Smooth muscle cell (in vitro differentiated cells): ENCODE measurements around the gene PODNL1. TPM values are rescaled to one million over a fixed set of nuclear protein-coding genes. Genes with fewer than 3 reads are reported as not detected.

Source experiments
- DNase-seq: peaks from one replicate; lab custom pipeline; 2025; ENCODE audit not compliant: unreplicated experiment; lab: John Stamatoyannopoulos, UW
- H2AFZ ChIP-seq: fragments of 200-600 bp; sonication (generic); 2 replicates; pipeline ENCODE4 v1.6.0; 2016; ENCODE audit warnings: antibody characterized with exemption, low read depth, mild to moderate bottlenecking
- H3F3A ChIP-seq: fragments of 200-600 bp; sonication (generic); 2 replicates; pipeline ENCODE4 v1.6.0; 2017; ENCODE audit warnings: antibody characterized with exemption, low read depth
- H3K27ac ChIP-seq: fragments of 200-600 bp; sonication (generic); 2 replicates; pipeline ENCODE4 v1.5.1; 2016; ENCODE audit warnings: low read depth, mild to moderate bottlenecking
- H3K27me3 ChIP-seq: fragments of 200-600 bp; sonication (generic); 2 replicates; pipeline ENCODE4 v1.6.1; 2016; ENCODE audit warnings: low read depth, mild to moderate bottlenecking
- H3K36me3 ChIP-seq: fragments of 200-600 bp; sonication (generic); 2 replicates; pipeline ENCODE4 v1.5.1; 2016; ENCODE audit warnings: low read depth
- H3K4me1 ChIP-seq: fragments of 200-600 bp; sonication (generic); 2 replicates; pipeline ENCODE4 v1.5.1; 2016; ENCODE audit warnings: low read depth
- H3K4me2 ChIP-seq: fragments of 200-600 bp; sonication (generic); 2 replicates; pipeline ENCODE4 v1.6.0; 2016; ENCODE audit warnings: mild to moderate bottlenecking
- H3K4me3 ChIP-seq: fragments of 200-600 bp; sonication (generic); 2 replicates; pipeline ENCODE4 v1.5.1; 2016; ENCODE audit warnings: mild to moderate bottlenecking
- H3K79me2 ChIP-seq: fragments of 200-600 bp; sonication (generic); 2 replicates; pipeline ENCODE4 v1.6.0; 2016; ENCODE audit warnings: low read depth, mild to moderate bottlenecking
- H3K9ac ChIP-seq: fragments of 200-600 bp; sonication (generic); 2 replicates; pipeline ENCODE4 v1.6.0; 2016; ENCODE audit warnings: low read depth
- H3K9me3 ChIP-seq: fragments of 200-600 bp; sonication (generic); replicated peaks from 2 replicates; pipeline ENCODE4 v1.5.1; 2016; ENCODE audit warnings: low read depth
- H4K20me1 ChIP-seq: fragments of 200-600 bp; sonication (generic); 2 replicates; pipeline ENCODE4 v1.6.0; 2016; ENCODE audit warnings: low read depth
- CTCF ChIP-seq: fragments of 200-600 bp; sonication (generic); IDR thresholded peaks from 2 replicates; pipeline ENCODE4 v1.5.1; 2017; ENCODE audit warnings: borderline replicate concordance, mild to moderate bottlenecking, antibody characterized with exemption; ENCODE audit not compliant: insufficient read depth, poor library complexity, severe bottlenecking
- WGBS: methylation state at CpG from one replicate; pipeline ENCODE4 v1.1.7; 2016; ENCODE audit warnings: low lambda C conversion rate; 5-methylcytosine and 5-hydroxymethylcytosine counted together
- polyA plus RNA-seq: library from polyadenylated mRNA; unstranded; fragments of >200 nt; fragmentation: Nextera tagmentation; extraction: Ambion mirVana; gene quantifications from 2 replicates; pipeline ENCODE4 v1.2.1, GENCODE V29; 2016
- total RNA-seq: library from RNA; depleted of rRNA; stranded (reverse); fragments of >200 nt; gene quantifications from 2 replicates; pipeline ENCODE4 v1.2.3, GENCODE V29; 2014

PODNL1 gene
- total and polyA plus RNA-seq, 2 experiments from 2014 or later = 8.9 to 53.9 TPM

- WGBS = 0% methylated on average over 52 of the region's 65 CpGs
- Histone ChIP-seq H3K4me3 (peak within 1 kb of the TSS; percentile 95), H3K79me2 (peaks cover 15% of the 10 kb centered on the region)
Measured at GRCh38 chr19:13952154-13952930, 14.1 kb upstream of the PODNL1 start, which contains the start of gene DCAF15. DCAF15 (plus strand) TSS chr19:13952509; CDS start chr19:13952513, 4 bp downstream.

DNA sequence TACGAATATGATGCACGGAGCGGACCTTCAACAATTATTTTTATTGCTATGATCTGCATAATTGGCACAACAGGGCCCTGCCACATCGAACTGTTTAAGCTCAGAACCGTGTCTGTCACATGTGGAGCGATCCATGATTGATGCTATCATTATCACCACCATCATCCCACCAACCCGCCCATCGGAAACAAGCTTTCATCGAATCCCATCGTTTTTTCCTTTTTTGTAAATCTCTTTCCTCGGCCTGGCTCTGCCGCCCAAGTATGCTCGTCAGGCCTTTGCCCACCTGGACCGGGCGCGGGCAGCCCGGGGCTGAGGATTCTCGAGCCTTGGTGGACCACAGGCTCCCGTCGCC, 13.6 kb upstream of the PODNL1 start:
- no peak for DNase-seq
- Histone ChIP-seq H3K36me3 (no peaks in the 10 kb centered on the region), H2AFZ (no peak overlapping the region), H3K4me3 (peak overlapping the region; percentile 44), H3K4me1 (peaks cover 9% of the 10 kb centered on the region), H3K27me3 (no peaks in the 10 kb centered on the region), H3K79me2 (peaks cover 15% of the 10 kb centered on the region), H4K20me1 (no peaks in the 10 kb centered on the region), H3F3A (no peaks in the 10 kb centered on the region), H3K27ac (no peak overlapping the region), H3K9me3 (no peaks in the 10 kb centered on the region), H3K4me2 (peak overlapping the region; percentile 81), H3K9ac (no peak overlapping the region)
- WGBS = 21% methylated on average over 20 of the region's 20 CpGs
- TF ChIP-seq CTCF = no peak

More at GRCh38 chr19:13952154-13952930, 14.1 kb upstream of the PODNL1 start, which contains the start of gene DCAF15:
- no peak for TF ChIP-seq CTCF
- Histone ChIP-seq H3K4me1 (peaks cover 9% of the 10 kb centered on the region), H3K4me2 (peak within 1 kb of the TSS; percentile 97), H3K27me3 (no peaks in the 10 kb centered on the region), H3K9me3 (no peaks in the 10 kb centered on the region), H3K36me3 (no peaks in the 10 kb centered on the region), H3K27ac (peak within 1 kb of the TSS; percentile 59), H2AFZ (no peak within 1 kb of the TSS), H3K9ac (peak within 1 kb of the TSS; percentile 91), H3F3A (no peaks in the 10 kb centered on the region), H4K20me1 (no peaks in the 10 kb centered on the region)
- peak; percentile 93 for DNase-seq

- no peaks in the 10 kb centered on the region for H3K36me3 ChIP-seq
- no peaks in the 10 kb centered on the region for H3F3A ChIP-seq
- 91% methylated on average over 2 of the region's 2 CpGs for WGBS
- H3K4me2 ChIP-seq = no peak overlapping the region
- no peak for DNase-seq
- no peak overlapping the region for H3K27ac ChIP-seq
- no peak overlapping the region for H2AFZ ChIP-seq
- H3K9ac ChIP-seq = no peak overlapping the region
- H4K20me1 ChIP-seq = no peaks in the 10 kb centered on the region
- H3K4me3 ChIP-seq = no peak overlapping the region
- peaks cover 9% of the 10 kb centered on the region for H3K4me1 ChIP-seq
- H3K9me3 ChIP-seq = no peaks in the 10 kb centered on the region
- H3K27me3 ChIP-seq = no peaks in the 10 kb centered on the region
- H3K79me2 ChIP-seq = peaks cover 15% of the 10 kb centered on the region
- no peak for TF ChIP-seq CTCF
Measured at GRCh38 chr19:13951043-13951442, 12.8 kb upstream of the PODNL1 start.
